T-helper 2 cell treated with Interferon-gamma antibody and Interleukin-4, amounts not matched to agents 5 μg/mL and 100 μg/mL, for 36 hours (primary cell): ENCODE data around the gene PKNOX1.
"Not testable (repeated sequence)": the region's sequence is repeated elsewhere in the genome, so short reads cannot be mapped to it uniquely, and the experiment has no call there.

Experiments
- DNase-seq: peaks from one replicate; pipeline ENCODE4 v3.0.0; 2021; ENCODE audit warnings: low spot score
- H3K27ac Mint-ChIP-seq: one replicate; pipeline ENCODE4 v1.8.0; 2021; ENCODE audit warnings: mild to moderate bottlenecking, mixed read lengths
- H3K27me3 Mint-ChIP-seq: one replicate; pipeline ENCODE4 v1.8.0; 2021; ENCODE audit warnings: low read depth, mixed read lengths
- H3K36me3 Mint-ChIP-seq: one replicate; pipeline ENCODE4 v1.8.0; 2021; ENCODE audit warnings: low read depth, mixed read lengths
- H3K4me1 Mint-ChIP-seq: one replicate; pipeline ENCODE4 v1.8.0; 2021; ENCODE audit warnings: low read depth, mixed read lengths
- H3K4me3 Mint-ChIP-seq: one replicate; pipeline ENCODE4 v1.8.0; 2022; ENCODE audit warnings: mild to moderate bottlenecking, moderate library complexity, mixed read lengths
- H3K9me3 Mint-ChIP-seq: one replicate; pipeline ENCODE4 v1.8.0; 2021; ENCODE audit warnings: mixed read lengths

Gene PKNOX1

DNA sequence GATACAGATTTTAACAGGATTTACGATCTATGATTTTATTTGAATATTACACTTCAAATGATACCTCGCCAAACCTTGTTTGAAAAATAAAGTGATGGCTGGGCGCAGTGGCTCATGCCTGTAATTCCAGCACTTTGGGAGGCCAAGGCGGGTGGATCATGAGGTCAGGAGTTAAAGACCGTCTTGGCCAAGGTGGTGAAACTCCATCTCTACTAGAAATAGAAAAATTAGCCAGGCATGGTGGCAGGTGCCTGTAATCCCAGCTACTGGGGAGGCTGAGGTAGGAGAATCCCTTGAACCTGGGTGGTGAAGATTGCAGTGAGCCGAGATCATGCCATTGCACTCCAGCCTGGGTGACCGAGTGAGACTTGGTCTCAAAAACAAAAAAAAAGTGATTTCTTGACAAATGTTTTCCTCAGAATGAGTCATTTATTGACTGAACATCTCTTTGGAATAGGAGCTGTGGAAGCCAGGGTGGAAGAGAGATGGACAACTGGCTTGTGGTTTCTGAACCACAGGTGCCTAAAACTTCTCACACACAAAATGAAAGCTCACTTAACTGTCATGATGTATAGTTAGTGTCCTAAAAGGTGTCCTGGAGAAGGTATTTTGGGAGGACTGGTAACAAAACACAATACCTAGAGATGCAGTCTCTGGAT lies 11.9 kb downstream of the PKNOX1 start:
- Mint-ChIP-seq H3K36me3 (peaks cover 3% of the 10 kb centered on the region), H3K27me3 (no peaks in the 10 kb centered on the region), H3K27ac (no peak overlapping the region), H3K4me3 (no peak overlapping the region), H3K4me1 (peaks cover 21% of the 10 kb centered on the region), H3K9me3 (no peaks in the 10 kb centered on the region)
- DNase-seq, result no peak

DNA sequence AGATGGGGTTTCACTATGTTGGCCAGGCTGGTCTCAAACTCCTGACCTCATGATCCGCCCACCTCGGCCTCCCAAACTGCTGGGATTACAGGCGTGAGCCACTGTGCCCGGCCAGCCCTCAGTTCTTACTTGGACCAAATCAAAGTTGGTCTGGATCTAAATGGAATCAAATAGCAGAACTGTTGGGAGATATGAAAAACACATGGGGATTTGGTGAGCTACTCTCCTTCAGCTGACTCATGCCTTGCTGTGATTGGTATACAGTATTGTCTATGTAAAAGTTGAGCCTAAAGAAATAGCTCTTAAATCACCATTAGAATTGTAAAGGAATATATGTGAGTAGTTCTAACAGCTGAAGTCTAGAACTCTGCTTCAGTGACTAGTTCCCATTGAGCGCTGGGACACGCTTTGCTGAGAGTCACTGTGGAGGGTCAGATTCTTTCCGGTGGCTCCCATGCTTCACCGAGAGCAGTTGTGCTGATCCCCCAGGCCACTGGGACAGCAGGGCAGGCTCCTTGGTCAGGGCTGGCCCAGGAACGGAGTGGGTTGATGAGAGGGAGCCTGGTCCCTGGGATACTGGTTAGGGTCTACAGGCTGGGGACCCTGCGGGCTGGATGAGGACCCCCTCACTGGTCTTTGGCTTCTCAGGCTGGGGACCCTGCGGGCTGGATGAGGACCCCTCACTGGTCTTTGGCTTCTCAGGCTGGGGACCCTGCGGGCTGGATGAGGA lies 14.0 kb downstream of the PKNOX1 start:
- no peak for DNase-seq
- Mint-ChIP-seq H3K27me3 (no peaks in the 10 kb centered on the region), H3K4me3 (no peak overlapping the region), H3K9me3 (no peaks in the 10 kb centered on the region), H3K4me1 (peaks cover 17% of the 10 kb centered on the region), H3K27ac (no peak overlapping the region), H3K36me3 (no peaks in the 10 kb centered on the region)

DNA sequence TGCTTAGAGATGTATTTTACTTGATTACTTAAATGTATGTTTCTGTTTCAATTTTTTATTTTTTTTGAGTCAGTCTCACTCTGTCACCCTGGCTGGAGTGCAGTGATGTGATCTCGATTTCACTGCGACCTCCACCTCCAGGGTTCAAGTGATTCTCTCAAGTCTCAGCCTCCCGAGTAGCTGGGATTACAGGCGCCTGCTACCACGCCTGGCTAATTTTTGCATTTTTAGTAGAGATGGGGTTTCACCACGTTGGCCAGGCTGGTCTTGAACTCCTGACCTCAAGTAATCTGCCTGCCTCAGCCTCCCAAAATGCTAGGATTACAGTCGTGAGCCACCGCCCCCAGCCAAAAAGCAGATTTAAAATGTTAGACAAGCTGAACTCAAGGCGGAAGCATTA lies 15.0 kb downstream of the PKNOX1 start:
- H3K27me3 Mint-ChIP-seq, H3K9me3 Mint-ChIP-seq, H3K4me3 Mint-ChIP-seq, H3K27ac Mint-ChIP-seq, H3K36me3 Mint-ChIP-seq, DNase-seq: not testable (repeated sequence)
- H3K4me1 Mint-ChIP-seq, result peaks cover 15% of the 10 kb centered on the region

DNA sequence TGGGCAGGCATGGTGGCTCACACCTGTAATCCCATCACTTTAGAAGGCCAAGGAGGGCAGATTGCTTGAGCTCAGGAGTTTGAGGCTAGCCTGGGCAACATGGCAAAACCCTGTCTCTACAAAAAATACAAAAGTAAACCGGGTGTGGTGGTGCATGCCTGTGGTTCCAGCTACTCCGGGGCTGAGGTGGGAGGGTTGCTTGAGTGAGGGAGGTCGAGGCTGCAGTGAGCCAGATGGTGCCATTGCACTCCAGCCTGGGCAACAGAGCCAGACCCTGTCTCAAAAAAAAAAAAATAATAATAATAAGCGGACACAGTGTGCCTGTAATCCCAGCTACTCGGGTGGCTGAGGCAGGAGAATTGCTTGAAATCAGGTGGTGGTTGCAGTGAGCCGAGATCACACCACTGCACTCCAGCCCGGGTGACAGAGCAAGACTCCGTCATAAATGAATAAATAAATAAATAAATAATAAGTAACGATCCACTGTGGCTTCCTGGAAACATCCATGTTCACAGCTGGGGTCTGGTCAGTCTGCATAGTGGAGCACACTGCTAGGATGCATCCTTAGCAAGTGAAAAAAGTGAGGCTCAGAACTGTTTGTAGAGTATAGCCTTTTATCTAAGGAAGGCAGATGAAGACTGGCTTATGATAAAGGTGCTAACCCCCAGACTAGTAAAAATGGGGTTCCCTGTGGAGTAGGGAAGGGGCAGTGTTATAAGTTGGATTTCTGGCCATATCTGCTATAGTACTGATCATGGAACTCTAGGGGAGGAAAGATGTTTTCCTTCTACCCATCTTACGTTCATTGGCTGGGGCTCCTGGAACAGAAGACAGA lies 15.7 kb downstream of the PKNOX1 start:
- no peaks in the 10 kb centered on the region for H3K9me3 Mint-ChIP-seq
- no peak overlapping the region for H3K27ac Mint-ChIP-seq
- H3K4me1 Mint-ChIP-seq, result peaks cover 15% of the 10 kb centered on the region
- no peaks in the 10 kb centered on the region for H3K27me3 Mint-ChIP-seq
- DNase-seq, result no peak
- no peaks in the 10 kb centered on the region for H3K36me3 Mint-ChIP-seq
- H3K4me3 Mint-ChIP-seq, result no peak overlapping the region

DNA sequence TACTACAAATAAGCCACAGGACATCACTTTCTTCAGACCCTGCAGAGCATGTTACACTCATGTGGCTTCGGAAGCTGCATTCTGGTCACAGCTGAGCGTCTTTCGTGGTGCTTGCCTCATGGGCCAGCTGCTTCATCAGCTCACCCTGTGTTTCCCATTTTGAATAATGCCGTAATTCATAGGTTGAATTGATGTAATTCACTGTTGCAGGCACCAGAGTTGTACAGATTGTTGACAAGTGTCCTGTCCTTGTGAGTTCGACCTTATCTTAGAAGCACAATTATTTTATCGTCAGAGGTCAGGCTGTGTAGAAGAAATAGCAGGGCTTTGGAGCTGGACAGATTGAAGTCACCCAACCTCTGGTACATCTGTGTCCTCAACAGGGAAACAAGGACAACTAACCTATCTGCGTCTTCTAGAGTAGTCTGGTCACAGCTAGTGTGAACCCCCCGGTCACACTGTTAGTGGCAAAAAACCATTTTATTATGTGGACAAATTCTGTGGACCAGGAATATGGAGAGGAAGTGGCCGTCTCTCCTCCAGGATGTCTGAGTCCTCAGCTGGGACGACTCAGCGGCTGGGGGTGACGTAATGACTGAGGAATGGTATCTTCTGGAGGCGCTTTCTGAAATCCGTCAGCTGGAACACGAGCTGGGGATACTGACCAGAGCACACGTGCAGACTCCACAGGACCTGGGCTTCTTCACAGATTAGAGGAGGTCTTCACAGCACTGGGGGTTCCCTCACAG lies 17.8 kb downstream of the PKNOX1 start:
- H3K27me3 Mint-ChIP-seq, result no peaks in the 10 kb centered on the region
- no peak overlapping the region for H3K27ac Mint-ChIP-seq
- H3K4me1 Mint-ChIP-seq, result peaks cover 10% of the 10 kb centered on the region
- no peaks in the 10 kb centered on the region for H3K9me3 Mint-ChIP-seq
- H3K36me3 Mint-ChIP-seq, result peaks cover 3% of the 10 kb centered on the region
- no peak overlapping the region for H3K4me3 Mint-ChIP-seq
- no peak for DNase-seq

DNA sequence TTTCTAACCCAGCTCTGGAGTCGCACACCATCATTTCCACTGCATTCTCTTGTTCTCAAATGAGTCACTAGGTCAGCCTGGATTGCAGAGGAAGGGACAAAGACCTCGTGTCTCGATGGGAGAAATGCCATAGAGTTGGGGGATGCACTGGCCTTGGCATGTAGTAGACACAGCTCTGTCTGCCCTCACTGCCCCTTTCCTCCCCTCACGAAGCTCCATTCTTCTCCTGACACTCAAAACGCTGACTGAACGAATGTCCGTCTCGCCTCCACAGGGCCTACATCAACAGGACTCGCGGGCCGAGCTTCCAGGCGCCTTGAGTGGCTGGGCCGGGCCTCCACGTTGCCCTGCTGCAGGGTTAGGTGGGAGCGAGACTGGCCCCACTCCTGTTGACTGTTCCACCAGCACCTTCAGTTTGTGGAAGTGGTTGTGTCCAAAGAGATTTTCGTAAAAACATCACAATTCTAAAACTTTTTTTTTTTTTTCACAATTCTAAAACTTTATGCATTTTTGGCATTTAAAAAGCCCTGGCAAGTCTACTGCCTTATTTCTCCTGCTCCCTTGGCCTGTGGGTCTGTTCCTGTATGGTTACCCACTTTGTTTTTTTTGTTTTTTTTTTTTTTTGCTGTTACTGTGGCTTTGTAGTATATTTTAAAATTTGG lies 18.8 kb downstream of the PKNOX1 start:
- Mint-ChIP-seq H3K27me3 (no peaks in the 10 kb centered on the region), H3K4me3 (no peak overlapping the region), H3K4me1 (peaks cover 10% of the 10 kb centered on the region), H3K27ac (no peak overlapping the region), H3K36me3 (peaks cover 11% of the 10 kb centered on the region), H3K9me3 (peaks cover 8% of the 10 kb centered on the region)
- DNase-seq, result no peak

DNA sequence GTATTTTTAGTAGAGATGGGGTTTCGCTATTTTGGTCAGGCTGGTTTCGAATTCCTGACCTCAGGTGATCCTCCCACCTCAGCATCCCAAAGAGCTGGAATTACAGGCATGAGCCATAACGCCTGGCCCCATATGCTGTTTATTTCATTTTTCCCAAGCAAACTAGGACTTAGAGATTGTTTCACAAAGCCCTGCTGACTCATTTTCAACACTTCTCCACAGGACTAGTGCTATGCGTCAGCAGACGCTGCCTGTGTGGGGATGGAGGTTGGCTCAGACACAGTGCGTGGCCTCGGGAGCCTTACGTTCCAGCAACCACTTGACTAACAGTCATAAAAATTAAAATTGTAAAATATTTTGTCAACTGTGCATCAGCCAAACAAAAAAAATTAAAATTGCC lies 22.7 kb downstream of the PKNOX1 start:
- Mint-ChIP-seq H3K27me3 (no peaks in the 10 kb centered on the region), H3K4me3 (no peak overlapping the region), H3K4me1 (no peaks in the 10 kb centered on the region), H3K9me3 (peaks cover 17% of the 10 kb centered on the region), H3K36me3 (peaks cover 31% of the 10 kb centered on the region), H3K27ac (no peak overlapping the region)
- no peak for DNase-seq

DNA sequence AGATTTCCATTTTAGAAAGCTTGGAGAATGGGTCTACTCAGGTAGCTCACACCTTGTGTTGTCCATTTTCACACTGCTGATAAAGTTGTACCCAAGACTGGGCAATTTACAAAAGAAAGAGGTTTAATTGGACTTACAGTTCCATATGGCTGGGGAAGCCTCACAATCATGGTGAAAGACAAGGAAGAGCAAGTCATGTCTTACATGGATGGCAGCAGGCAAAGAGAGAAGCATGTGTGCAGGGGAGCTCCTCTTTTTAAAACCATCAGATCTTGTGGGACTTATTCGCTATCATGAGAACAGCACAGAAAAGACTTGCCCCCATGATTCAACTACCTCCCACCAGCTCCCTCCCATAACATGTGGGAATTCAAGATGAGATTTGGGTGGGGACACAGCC lies 23.6 kb downstream of the PKNOX1 start:
- not testable (repeated sequence) for H3K27ac Mint-ChIP-seq, H3K4me3 Mint-ChIP-seq
- H3K36me3 Mint-ChIP-seq, result peaks cover 31% of the 10 kb centered on the region

DNA sequence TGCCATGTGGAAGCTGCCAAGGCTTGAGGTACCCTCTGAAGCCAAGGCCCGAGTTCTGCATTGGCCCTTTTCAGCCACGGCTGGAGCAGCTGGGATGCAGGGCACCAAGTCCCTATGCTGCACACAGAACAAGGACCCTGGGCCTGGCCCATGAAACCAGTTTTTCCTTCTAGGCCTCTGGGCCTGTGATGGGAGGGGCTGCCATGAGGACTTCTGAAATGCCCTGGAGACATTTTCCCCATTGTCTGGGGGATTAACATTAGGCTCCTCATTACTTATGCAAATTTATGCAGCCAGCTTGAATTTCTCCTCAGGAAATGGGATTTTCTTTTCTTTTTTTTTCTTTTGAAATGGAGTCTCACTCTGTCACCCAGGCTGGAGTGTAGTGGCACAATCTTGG lies 24.8 kb downstream of the PKNOX1 start:
- peaks cover 31% of the 10 kb centered on the region for H3K36me3 Mint-ChIP-seq
- not testable (repeated sequence) for H3K4me3 Mint-ChIP-seq, H3K27me3 Mint-ChIP-seq

More for the DNA sequence above, 23.6 kb downstream of the PKNOX1 start:
- DNase-seq, H3K4me1 Mint-ChIP-seq, H3K27me3 Mint-ChIP-seq: not testable (repeated sequence)
- peaks cover 17% of the 10 kb centered on the region for H3K9me3 Mint-ChIP-seq

DNA sequence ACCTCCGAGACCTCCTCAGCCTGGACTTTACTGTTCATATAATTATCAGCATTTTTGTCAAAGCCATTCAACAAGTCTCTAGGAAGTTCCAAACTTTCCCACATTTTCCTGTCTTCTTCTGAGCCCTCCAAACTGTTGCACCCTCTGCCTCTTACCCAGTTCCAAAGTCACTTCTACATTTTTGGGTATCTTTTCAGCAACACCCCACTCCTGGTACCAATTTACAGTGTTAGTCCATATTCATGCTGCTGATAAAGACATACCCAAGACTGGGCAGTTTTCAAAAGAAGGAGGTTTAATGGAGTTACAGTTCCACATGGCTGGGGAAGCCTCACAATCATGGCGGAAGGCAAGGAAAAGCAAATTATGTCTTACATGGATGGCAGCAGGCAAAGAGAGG lies 25.7 kb downstream of the PKNOX1 start:
- H3K4me1 Mint-ChIP-seq, H3K27me3 Mint-ChIP-seq, DNase-seq, H3K27ac Mint-ChIP-seq, H3K4me3 Mint-ChIP-seq: not testable (repeated sequence)
- peaks cover 31% of the 10 kb centered on the region for H3K36me3 Mint-ChIP-seq
- peaks cover 17% of the 10 kb centered on the region for H3K9me3 Mint-ChIP-seq

More for the DNA sequence above, 24.8 kb downstream of the PKNOX1 start:
- peaks cover 17% of the 10 kb centered on the region for H3K9me3 Mint-ChIP-seq
- H3K4me1 Mint-ChIP-seq, DNase-seq, H3K27ac Mint-ChIP-seq: not testable (repeated sequence)

DNA sequence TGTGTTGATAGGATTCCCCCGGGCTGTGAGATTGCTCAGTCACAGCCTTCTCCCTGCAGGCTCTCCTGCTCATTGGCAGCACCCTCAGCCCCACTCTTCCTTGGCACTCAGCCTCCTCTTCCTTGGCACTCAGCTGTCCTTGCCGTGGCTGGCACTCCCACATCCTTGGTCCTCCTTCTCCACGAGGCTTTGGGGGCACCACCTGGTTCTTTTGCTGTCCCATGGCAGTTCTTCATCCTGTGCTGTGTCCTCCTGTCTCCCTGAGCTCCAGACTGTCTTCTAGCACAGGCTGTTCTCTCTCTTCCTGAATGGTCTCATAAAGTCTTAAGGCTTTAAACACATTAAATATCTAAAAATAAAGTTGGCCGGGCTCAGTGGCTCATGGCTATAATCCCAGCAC lies 27.0 kb downstream of the PKNOX1 start:
- Mint-ChIP-seq H3K27ac (no peak overlapping the region), H3K36me3 (peaks cover 37% of the 10 kb centered on the region), H3K9me3 (peaks cover 17% of the 10 kb centered on the region), H3K4me1 (no peaks in the 10 kb centered on the region), H3K27me3 (no peaks in the 10 kb centered on the region), H3K4me3 (no peak overlapping the region)
- no peak for DNase-seq

DNA sequence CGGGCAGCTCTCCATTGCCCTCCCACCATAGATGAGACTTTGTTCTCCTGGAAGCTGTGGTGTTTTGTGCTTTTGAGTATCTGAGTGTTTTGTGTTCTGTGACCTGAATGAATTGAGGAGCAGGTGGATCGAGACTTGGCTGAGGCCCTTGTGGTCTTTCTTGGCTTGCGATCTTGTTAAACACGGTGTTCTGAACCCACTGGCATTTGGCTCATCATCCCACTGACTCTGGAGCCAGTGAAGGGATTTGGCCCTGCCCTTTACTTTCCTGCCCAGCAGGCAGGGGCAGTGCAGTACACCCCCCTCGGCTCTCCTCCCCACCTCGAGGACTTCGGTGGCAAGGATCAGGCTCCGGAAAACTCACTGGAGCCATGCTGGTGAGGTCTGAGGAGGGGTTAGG lies 30.6 kb downstream of the PKNOX1 start:
- H3K4me3 Mint-ChIP-seq, result no peak overlapping the region
- H3K27ac Mint-ChIP-seq, result no peak overlapping the region
- DNase-seq, result no peak
- no peaks in the 10 kb centered on the region for H3K4me1 Mint-ChIP-seq
- H3K36me3 Mint-ChIP-seq, result peaks cover 32% of the 10 kb centered on the region
- H3K9me3 Mint-ChIP-seq, result peaks cover 4% of the 10 kb centered on the region
- H3K27me3 Mint-ChIP-seq, result no peaks in the 10 kb centered on the region

DNA sequence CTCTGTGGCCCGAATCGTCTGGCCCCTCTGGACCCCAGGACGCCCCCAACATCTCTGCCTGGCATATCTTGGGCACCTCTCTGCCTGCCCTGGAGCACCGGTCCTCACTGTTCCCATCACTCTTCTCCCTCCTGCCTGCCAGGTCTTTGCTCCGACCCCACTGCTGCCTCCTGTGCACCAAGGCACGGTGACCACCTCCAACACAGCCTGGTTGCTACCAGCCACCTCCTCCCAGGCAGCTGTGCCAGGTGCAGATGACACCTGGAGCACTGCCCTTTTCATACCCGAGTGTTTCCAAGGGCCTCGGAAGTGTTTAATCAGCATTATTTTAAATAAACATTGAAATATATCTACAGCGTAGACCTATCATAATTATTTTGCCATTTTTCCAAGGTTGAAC lies 31.3 kb downstream of the PKNOX1 start:
- H3K4me3 Mint-ChIP-seq, result no peak overlapping the region
- peaks cover 28% of the 10 kb centered on the region for H3K36me3 Mint-ChIP-seq
- DNase-seq, result no peak
- no peaks in the 10 kb centered on the region for H3K9me3 Mint-ChIP-seq
- no peak overlapping the region for H3K27ac Mint-ChIP-seq
- H3K4me1 Mint-ChIP-seq, result no peaks in the 10 kb centered on the region
- H3K27me3 Mint-ChIP-seq, result no peaks in the 10 kb centered on the region
